Neural cell (in vitro differentiated cells): Measurements from ENCODE around the gene PDE3A. TPM values are rescaled to one million over a fixed set of nuclear protein-coding genes. Genes with fewer than 3 reads are reported as not detected.

Experiments used
- H2AFZ ChIP-seq: fragments of 200-600, 300-800 bp; sonication (generic), shearing (Covaris generic); 2 replicates; pipeline ENCODE4 v1.6.0; 2014; ENCODE audit warnings: low read depth, mild to moderate bottlenecking, antibody characterized with exemption, low read length, moderate library complexity
- H3F3A ChIP-seq: fragments of 200-600 bp; shearing (Covaris generic); 2 replicates; pipeline ENCODE4 v1.6.1; 2016; ENCODE audit warnings: mild to moderate bottlenecking, moderate library complexity, mixed read lengths, antibody characterized with exemption, low read length; ENCODE audit not compliant: insufficient read depth, poor library complexity, severe bottlenecking
- H3K27ac ChIP-seq: fragments of 200-600, 300-800 bp; sonication (generic), shearing (Covaris generic); 2 replicates; pipeline ENCODE4 v1.5.1; 2014; ENCODE audit warnings: mild to moderate bottlenecking, low read length, moderate library complexity
- H3K27me3 ChIP-seq: fragments of 300-800, 200-600 bp; sonication (generic), shearing (Covaris generic); 2 replicates; pipeline ENCODE4 v1.6.0; 2014; ENCODE audit warnings: mild to moderate bottlenecking, low read depth, low read length, moderate library complexity; ENCODE audit not compliant: insufficient read depth
- H3K36me3 ChIP-seq: fragments of 300-800, 200-600 bp; sonication (generic), shearing (Covaris generic); 2 replicates; pipeline ENCODE4 v1.5.1; 2014; ENCODE audit warnings: mild to moderate bottlenecking, antibody characterized with exemption, low read length, moderate library complexity; ENCODE audit not compliant: insufficient read depth
- H3K4me2 ChIP-seq: fragments of 300-800, 200-600 bp; sonication (generic), shearing (Covaris generic); 2 replicates; pipeline ENCODE4 v1.6.0; 2014; ENCODE audit warnings: mild to moderate bottlenecking, low read length
- H3K4me3 ChIP-seq: fragments of 300-800, 200-600 bp; sonication (generic), shearing (Covaris generic); 2 replicates; pipeline ENCODE4 v1.5.1; 2014; ENCODE audit warnings: mild to moderate bottlenecking, low read length, moderate library complexity
- H3K79me2 ChIP-seq: fragments of 200-600 bp; shearing (Covaris generic); replicated peaks from 2 replicates; pipeline ENCODE4 v1.6.0; 2014; ENCODE audit warnings: mild to moderate bottlenecking, low read length, moderate library complexity; ENCODE audit not compliant: insufficient read depth
- H3K9ac ChIP-seq: fragments of 300-800, 200-600 bp; sonication (generic), shearing (Covaris generic); 2 replicates; pipeline ENCODE4 v1.6.1; 2016; ENCODE audit warnings: mild to moderate bottlenecking, low read length, mixed read lengths
- H3K9me2 ChIP-seq: fragments of 200-600 bp; shearing (Covaris generic); 2 replicates; pipeline ENCODE4 v1.6.1; 2016; ENCODE audit warnings: mild to moderate bottlenecking, low read length, mixed read lengths; ENCODE audit not compliant: insufficient read depth
- H3K9me3 ChIP-seq: fragments of 200-600, 300-800 bp; sonication (generic), shearing (Covaris generic); 2 replicates; pipeline ENCODE4 v1.6.1; 2016; ENCODE audit warnings: mild to moderate bottlenecking, mixed run types, low read length, moderate library complexity, mixed read lengths
- H4K20me1 ChIP-seq: fragments of 200-600 bp; shearing (Covaris generic); 2 replicates; pipeline ENCODE4 v1.6.1; 2016; ENCODE audit warnings: mild to moderate bottlenecking, mixed run types; ENCODE audit not compliant: insufficient read depth
- CTCF ChIP-seq: fragments of 450-650 bp; IDR thresholded peaks from 2 replicates; pipeline ENCODE4 v1.5.1; 2014; ENCODE audit warnings: antibody characterized with exemption, mild to moderate bottlenecking, moderate library complexity; ENCODE audit not compliant: poor library complexity, severe bottlenecking
- EP300 ChIP-seq: fragments of 450-650 bp; conservative IDR thresholded peaks from 2 replicates; pipeline ENCODE4 v1.6.1; 2014; ENCODE audit warnings: antibody characterized with exemption, mild to moderate bottlenecking, moderate library complexity; ENCODE audit not compliant: poor library complexity, severe bottlenecking
- EZH2 ChIP-seq: fragments of 200-600, 300-800 bp; shearing (Covaris generic), sonication (generic); IDR thresholded peaks from 2 replicates; pipeline ENCODE4 v1.6.1; 2014; ENCODE audit warnings: antibody characterized with exemption, low read length, borderline replicate concordance, mild to moderate bottlenecking; ENCODE audit not compliant: insufficient read depth, poor library complexity, severe bottlenecking
- MXI1 ChIP-seq: fragments of 450-650 bp; conservative IDR thresholded peaks from 2 replicates; pipeline ENCODE4 v1.6.1; 2014; ENCODE audit warnings: antibody characterized with exemption, mild to moderate bottlenecking; ENCODE audit not compliant: poor library complexity, severe bottlenecking
- POLR2AphosphoS5 ChIP-seq: IDR thresholded peaks from 2 replicates; pipeline ENCODE4 v1.6.1; 2012
- RAD21 ChIP-seq: fragments of 450-650 bp; conservative IDR thresholded peaks from 2 replicates; pipeline ENCODE4 v1.6.1; 2014; ENCODE audit warnings: antibody characterized with exemption, mild to moderate bottlenecking, moderate library complexity
- REST ChIP-seq: IDR thresholded peaks from 2 replicates; pipeline ENCODE4 v1.6.1; 2012; ENCODE audit warnings: borderline replicate concordance
- SMC3 ChIP-seq: fragments of 450-650 bp; conservative IDR thresholded peaks from 2 replicates; pipeline ENCODE4 v1.6.1; 2014; ENCODE audit warnings: antibody characterized with exemption, mild to moderate bottlenecking, moderate library complexity; ENCODE audit not compliant: poor library complexity
- TAF1 ChIP-seq: IDR thresholded peaks from 2 replicates; pipeline ENCODE4 v1.6.1; 2012; ENCODE audit warnings: low read depth
- polyA plus RNA-seq: library from polyadenylated mRNA; depleted of rRNA; stranded (reverse); fragments of >200 nt; gene quantifications from 2 replicates; pipeline ENCODE4 v1.2.3, GENCODE V29; 2014

The PDE3A gene
- polyA plus RNA-seq, 1 donor from 2014 or later, result 0.94 TPM

GRCh38 chr12:20716037-20716436 is 347.7 kb downstream of the PDE3A start:
- no peak overlapping the region for H3K4me2 ChIP-seq
- no peak overlapping the region for H2AFZ ChIP-seq
- no peak overlapping the region for H3K27ac ChIP-seq
- no peaks in the 10 kb centered on the region for H3K79me2 ChIP-seq
- H3K27me3 ChIP-seq, result no peaks in the 10 kb centered on the region
- no peaks in the 10 kb centered on the region for H3K36me3 ChIP-seq
- no peaks in the 10 kb centered on the region for H4K20me1 ChIP-seq
- H3F3A ChIP-seq, result no peaks in the 10 kb centered on the region
- H3K9me3 ChIP-seq, result no peaks in the 10 kb centered on the region
- H3K9ac ChIP-seq, result no peak overlapping the region
- no peak overlapping the region for H3K4me3 ChIP-seq
- no peaks in the 10 kb centered on the region for H3K9me2 ChIP-seq
- no peak for TF ChIP-seq TAF1
- no peak for TF ChIP-seq RAD21
- TF ChIP-seq SMC3, result no peak
- no peak for TF ChIP-seq EZH2
- TF ChIP-seq EP300, result no peak
- TF ChIP-seq POLR2AphosphoS5, result no peak
- no peak for TF ChIP-seq REST

GRCh38 chr12:20716985-20717384 is 348.6 kb downstream of the PDE3A start:
- no peaks in the 10 kb centered on the region for H3K36me3 ChIP-seq
- H3K4me3 ChIP-seq, result no peak overlapping the region
- H3K27ac ChIP-seq, result no peak overlapping the region
- H3K4me2 ChIP-seq, result no peak overlapping the region
- no peaks in the 10 kb centered on the region for H3K79me2 ChIP-seq
- no peaks in the 10 kb centered on the region for H4K20me1 ChIP-seq
- H3K27me3 ChIP-seq, result no peaks in the 10 kb centered on the region
- H2AFZ ChIP-seq, result no peak overlapping the region
- no peaks in the 10 kb centered on the region for H3K9me3 ChIP-seq
- H3K9me2 ChIP-seq, result no peaks in the 10 kb centered on the region
- no peak overlapping the region for H3K9ac ChIP-seq
- no peak for TF ChIP-seq POLR2AphosphoS5
- TF ChIP-seq REST, result no peak
- no peak for TF ChIP-seq TAF1
- TF ChIP-seq MXI1, result no peak
- TF ChIP-seq SMC3, result no peak
- TF ChIP-seq EZH2, result no peak
- no peak for TF ChIP-seq CTCF
- TF ChIP-seq EP300, result no peak
- no peak for TF ChIP-seq RAD21
- H3F3A ChIP-seq, result no peaks in the 10 kb centered on the region
